Gastrocnemius medialis (tissue), 4 donors: ENCODE measurements around the gene MYEF2. TPM values are rescaled to one million over a fixed set of nuclear protein-coding genes. Genes with fewer than 3 reads are reported as not detected.

Experiments used
- ATAC-seq, 2 donors: fragments of 150-250 bp; one replicate each; pipeline ENCODE4 v1.9.1; 2016
- DNase-seq, 2 donors: peaks; one replicate each; pipeline ENCODE4 v3.0.0-alpha.2; 2019
- H3K27ac ChIP-seq, 4 donors: fragments of 200-600 bp; sonication (generic); 1 replicate in 1 of 4; 2 replicates in 3 of 4; pipeline ENCODE4 v1.5.1; 2016 to 2018; ENCODE audit warnings: mild to moderate bottlenecking in 2 of 4, moderate library complexity in 1 of 4
- H3K27me3 ChIP-seq, 3 donors: fragments of 200-600 bp; sonication (generic) in 2 of 3; 1 replicate in 1 of 3; 2 replicates in 2 of 3; pipeline versions ENCODE4 v1.5.1 to v1.6.0; 2016 to 2019; ENCODE audit warnings: mild to moderate bottlenecking in 1 of 3, moderate library complexity in 1 of 3
- H3K36me3 ChIP-seq, 2 donors: fragments of 200-600 bp; sonication (generic) in 1 of 2; one replicate each; pipeline ENCODE4 v1.5.1; 2017 to 2018
- H3K4me1 ChIP-seq, 2 donors: fragments of 200-600 bp; sonication (generic) in 1 of 2; one replicate each; pipeline ENCODE4 v1.5.1; 2016 to 2017; ENCODE audit warnings: mild to moderate bottlenecking in 2 of 2
- H3K4me3 ChIP-seq, 4 donors: fragments of 200-600 bp; sonication (generic) in 3 of 4; 1 replicate in 1 of 4; 2 replicates in 3 of 4; pipeline ENCODE4 v1.5.1; 2016 to 2019; ENCODE audit warnings: mild to moderate bottlenecking in 2 of 4
- H3K9me3 ChIP-seq, 3 donors: fragments of 200-600 bp; sonication (generic) in 2 of 3; 1 replicate in 1 of 3; 2 replicates in 2 of 3; pipeline ENCODE4 v1.5.1; 2016 to 2019
- POLR2A ChIP-seq, 2 donors: fragments of 450-650 bp; IDR thresholded peaks; one replicate each; pipeline ENCODE4 v1.6.1; 2017; ENCODE audit warnings: antibody characterized with exemption in 2 of 2, mild to moderate bottlenecking in 2 of 2, moderate library complexity in 2 of 2
- in situ Hi-C, 4 donors: fragments of 200-750 bp; cut with MboI; loops; one replicate each; pipeline versions ENCODE4 v1.15.0 to v1.8.0; 2017; ENCODE audit warnings: low sequenced_read_pairs in 4 of 4
- intact Hi-C: fragments of 100-400 bp; cut with DNase I; formaldehyde crosslinking; loops from one replicate; pipeline ENCODE4 v1.15.1; 2023; ENCODE audit warnings: low total_unique reads
- total RNA-seq, 4 donors: library from RNA; depleted of rRNA; stranded (reverse); fragments of >200 nt; gene quantifications; one replicate each; pipeline versions ENCODE4 v1.1.0 to v1.2.3, GENCODE V29; 2016
- TF ChIP-seq, protein P1 (sequence below), 5 experiments: fragments of 450-650 bp in 3 of 5; fragments of 200-600 bp in 2 of 5; sonication (generic) in 2 of 5; IDR thresholded peaks in 4 of 5; conservative IDR thresholded peaks in 1 of 5; 1 replicate in 4 of 5; 2 replicates in 1 of 5; pipeline ENCODE4 v1.5.1; 2016 to 2019; ENCODE audit warnings: antibody characterized with exemption in 5 of 5, mild to moderate bottlenecking in 3 of 5, moderate library complexity in 3 of 5

MYEF2 gene
- total RNA-seq, 4 donors from 2014 or later, result 0.29 to 4.9 (median 1.9) TPM

DNA sequence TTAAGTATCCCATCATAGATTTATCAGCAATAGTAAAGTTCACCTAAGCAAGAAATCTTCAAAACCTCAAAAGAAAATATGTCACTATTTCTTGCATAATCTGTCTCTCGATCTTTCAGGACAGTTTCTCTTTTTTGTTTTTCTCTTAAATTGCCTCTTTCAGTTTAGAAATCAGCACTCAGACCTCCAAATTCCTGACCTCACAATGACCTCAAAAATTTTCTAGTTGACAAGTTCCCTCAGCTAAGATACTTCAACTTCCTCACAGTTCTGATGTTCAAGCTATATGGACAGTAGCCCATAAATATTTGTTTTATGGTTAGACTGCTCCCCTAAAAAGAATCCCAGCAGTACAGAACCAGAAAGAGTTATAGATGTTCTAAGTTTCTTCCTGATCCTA is 33.2 kb downstream of the MYEF2 start:
- H3K36me3 ChIP-seq, result no peaks in the 10 kb centered on the region
- H3K4me1 ChIP-seq, result peaks cover 0 to 9% of the 10 kb centered on the region in 2 donors
- no peak overlapping the region for H3K4me3 ChIP-seq
- DNase-seq, result no peak
- intact Hi-C loops (no loop called here), in situ Hi-C loops (no loop called here)
- H3K27ac ChIP-seq, result no peak overlapping the region
- ATAC-seq, result no peak
- no peaks in the 10 kb centered on the region for H3K9me3 ChIP-seq
- H3K27me3 ChIP-seq, result no peaks in the 10 kb centered on the region
- no peak for TF ChIP-seq POLR2A (IDR thresholded peaks at IDR 0.05)
- TF ChIP-seq, protein P1, sequence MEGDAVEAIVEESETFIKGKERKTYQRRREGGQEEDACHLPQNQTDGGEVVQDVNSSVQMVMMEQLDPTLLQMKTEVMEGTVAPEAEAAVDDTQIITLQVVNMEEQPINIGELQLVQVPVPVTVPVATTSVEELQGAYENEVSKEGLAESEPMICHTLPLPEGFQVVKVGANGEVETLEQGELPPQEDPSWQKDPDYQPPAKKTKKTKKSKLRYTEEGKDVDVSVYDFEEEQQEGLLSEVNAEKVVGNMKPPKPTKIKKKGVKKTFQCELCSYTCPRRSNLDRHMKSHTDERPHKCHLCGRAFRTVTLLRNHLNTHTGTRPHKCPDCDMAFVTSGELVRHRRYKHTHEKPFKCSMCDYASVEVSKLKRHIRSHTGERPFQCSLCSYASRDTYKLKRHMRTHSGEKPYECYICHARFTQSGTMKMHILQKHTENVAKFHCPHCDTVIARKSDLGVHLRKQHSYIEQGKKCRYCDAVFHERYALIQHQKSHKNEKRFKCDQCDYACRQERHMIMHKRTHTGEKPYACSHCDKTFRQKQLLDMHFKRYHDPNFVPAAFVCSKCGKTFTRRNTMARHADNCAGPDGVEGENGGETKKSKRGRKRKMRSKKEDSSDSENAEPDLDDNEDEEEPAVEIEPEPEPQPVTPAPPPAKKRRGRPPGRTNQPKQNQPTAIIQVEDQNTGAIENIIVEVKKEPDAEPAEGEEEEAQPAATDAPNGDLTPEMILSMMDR (IDR thresholded peaks at IDR 0.05 in 4 of 5, conservative IDR thresholded peaks at IDR 0.05 in 1 of 5), result no peak

DNA sequence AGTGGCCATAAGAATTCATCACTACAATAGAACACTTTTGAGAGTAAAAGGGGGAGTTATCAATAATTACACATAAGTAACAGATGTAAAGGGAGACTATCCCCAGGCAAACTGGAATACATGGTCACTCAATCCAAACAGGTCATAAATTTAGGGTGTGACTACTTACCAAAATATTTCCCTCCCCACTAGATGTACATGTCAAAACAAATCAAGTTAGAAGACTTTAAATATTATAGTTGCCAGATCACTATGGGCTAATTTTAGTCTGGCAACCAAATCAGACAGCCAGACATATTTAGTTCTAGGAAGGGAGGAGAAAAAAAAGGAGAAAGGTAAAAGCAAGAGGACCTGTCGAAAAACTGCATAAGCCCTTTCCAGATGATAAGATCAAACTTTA is 34.2 kb downstream of the MYEF2 start:
- H3K4me1 ChIP-seq, result peaks cover 0 to 9% of the 10 kb centered on the region in 2 donors
- no peaks in the 10 kb centered on the region for H3K27me3 ChIP-seq
- H3K4me3 ChIP-seq, result no peak overlapping the region
- in situ Hi-C loops, result no loop called here
- H3K27ac ChIP-seq, result no peak overlapping the region
- ATAC-seq (no peak), DNase-seq (no peak)
- no peak for TF ChIP-seq POLR2A (IDR thresholded peaks at IDR 0.05)
- TF ChIP-seq, protein P1 (IDR thresholded peaks at IDR 0.05 in 4 of 5, conservative IDR thresholded peaks at IDR 0.05 in 1 of 5), result no peak
- intact Hi-C loops, result no loop called here
- H3K36me3 ChIP-seq, result no peaks in the 10 kb centered on the region
- no peaks in the 10 kb centered on the region for H3K9me3 ChIP-seq

DNA sequence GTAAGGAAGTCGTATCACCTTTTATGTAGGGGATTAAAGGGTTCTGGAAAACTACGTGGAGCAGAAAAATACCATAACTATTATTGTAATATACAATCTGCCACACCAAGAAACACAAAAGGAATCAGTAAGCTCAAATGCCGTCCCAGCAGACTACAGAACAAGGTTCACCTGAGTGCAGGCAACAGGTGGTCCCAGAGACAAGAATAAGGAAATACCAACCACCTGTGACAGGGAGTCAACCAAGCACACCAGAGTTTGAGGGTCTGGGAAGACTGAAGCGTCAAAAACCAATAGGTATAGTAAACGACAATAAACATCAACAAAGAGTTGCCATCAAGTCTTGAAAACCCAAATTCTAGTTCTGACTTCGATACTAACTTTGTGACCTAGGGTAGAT is 45.2 kb downstream of the MYEF2 start:
- Histone ChIP-seq H3K4me1 (no peaks in the 10 kb centered on the region), H3K9me3 (no peaks in the 10 kb centered on the region), H3K4me3 (no peak overlapping the region), H3K36me3 (no peaks in the 10 kb centered on the region), H3K27me3 (no peaks in the 10 kb centered on the region), H3K27ac (no peak overlapping the region)
- no peak for ATAC-seq
- no peak for TF ChIP-seq POLR2A (IDR thresholded peaks at IDR 0.05)
- TF ChIP-seq, protein P1 (IDR thresholded peaks at IDR 0.05 in 4 of 5, conservative IDR thresholded peaks at IDR 0.05 in 1 of 5), result no peak
- intact Hi-C loops, result no loop called here
- in situ Hi-C loops, result no loop called here
- no peak for DNase-seq

DNA sequence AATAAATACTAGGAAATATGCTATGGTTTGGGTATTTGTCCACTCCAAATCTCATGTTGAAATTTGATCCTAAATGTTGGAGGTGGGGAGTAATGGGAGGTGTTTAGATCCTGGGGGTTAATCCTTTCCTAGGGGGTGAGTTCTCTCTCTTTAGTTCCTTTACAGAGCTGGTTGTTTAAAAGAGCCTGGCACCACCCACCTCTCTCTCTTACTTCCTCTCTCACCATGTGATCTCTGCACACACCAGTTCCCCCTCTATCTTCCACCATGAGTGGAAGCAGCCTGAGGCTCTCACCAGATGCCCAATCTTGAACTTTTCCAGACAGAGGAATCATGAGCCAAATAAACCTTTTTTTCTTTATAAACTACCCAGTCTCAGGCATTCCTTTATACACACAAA is 46.8 kb downstream of the MYEF2 start:
- intact Hi-C loops (no loop called here), in situ Hi-C loops (no loop called here)
- Histone ChIP-seq H3K27me3 (no peaks in the 10 kb centered on the region), H3K9me3 (no peaks in the 10 kb centered on the region), H3K36me3 (no peaks in the 10 kb centered on the region), H3K27ac (no peak overlapping the region), H3K4me1 (no peaks in the 10 kb centered on the region), H3K4me3 (no peak overlapping the region)
- no peak for DNase-seq
- ATAC-seq, result no peak
- TF ChIP-seq, protein P1 (IDR thresholded peaks at IDR 0.05 in 4 of 5, conservative IDR thresholded peaks at IDR 0.05 in 1 of 5), result no peak
- TF ChIP-seq POLR2A (IDR thresholded peaks at IDR 0.05), result no peak

DNA sequence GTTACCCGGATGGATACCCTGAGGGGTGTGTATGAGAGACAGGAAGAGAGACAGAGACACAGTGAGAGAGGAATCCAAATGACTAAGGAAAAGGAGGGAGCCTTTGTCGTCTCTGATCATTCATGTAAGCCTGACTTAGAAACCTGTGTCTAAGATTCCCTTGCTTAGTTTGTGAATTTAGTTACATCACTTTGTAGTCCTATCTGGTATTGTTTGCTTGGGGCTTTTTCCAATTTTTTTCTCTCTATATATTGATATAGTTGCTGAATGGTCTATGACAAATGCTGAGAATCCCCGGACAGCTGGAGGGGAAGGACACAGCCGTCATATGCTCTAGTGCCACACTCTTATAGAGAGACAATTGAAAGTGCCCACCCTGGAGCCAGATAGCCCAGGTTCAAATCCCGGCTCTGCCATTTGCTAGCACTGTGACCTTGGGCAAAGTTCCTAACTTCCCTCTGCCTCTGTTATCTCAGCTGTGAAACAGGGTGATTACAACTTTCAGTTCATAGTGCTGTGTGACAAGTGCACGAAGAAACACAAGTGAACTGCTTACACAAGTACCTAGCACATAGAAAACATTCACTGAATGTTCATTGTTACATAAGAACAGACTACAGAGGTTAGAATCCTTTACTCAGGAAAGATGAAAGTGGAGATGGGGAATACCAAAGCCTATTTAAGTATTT is 51.3 kb downstream of the MYEF2 start:
- no peaks in the 10 kb centered on the region for H3K36me3 ChIP-seq
- DNase-seq, result no peak
- no peak overlapping the region for H3K27ac ChIP-seq
- peaks cover 0 to 5% (median 0%) of the 10 kb centered on the region in 3 donors for H3K27me3 ChIP-seq
- in situ Hi-C loops, result no loop called here
- no peak for TF ChIP-seq POLR2A (IDR thresholded peaks at IDR 0.05)
- TF ChIP-seq, protein P1 (IDR thresholded peaks at IDR 0.05 in 4 of 5, conservative IDR thresholded peaks at IDR 0.05 in 1 of 5), result no peak
- no peaks in the 10 kb centered on the region for H3K4me1 ChIP-seq
- no peak overlapping the region for H3K4me3 ChIP-seq
- intact Hi-C loops, result no loop called here
- no peaks in the 10 kb centered on the region for H3K9me3 ChIP-seq
- no peak for ATAC-seq
